Sigmoid colon (tissue), 7 donors: Measurements from ENCODE around the gene NUP205. TPM values are rescaled to one million over a fixed set of nuclear protein-coding genes. Genes with fewer than 3 reads are reported as not detected.

ENCODE experiments used
- DNase-seq: peaks from one replicate; pipeline ENCODE4 v3.0.0-alpha.2; 2019
- H3K27ac ChIP-seq, 4 donors: fragments of 200-600 bp; sonication (generic); one replicate each; pipeline ENCODE4 v1.5.1; 2016 to 2019; ENCODE audit warnings: mild to moderate bottlenecking in 1 of 4
- H3K27me3 ChIP-seq, 3 donors: fragments of 200-600 bp; sonication (generic); one replicate each; pipeline ENCODE4 v1.5.1; 2019; ENCODE audit warnings: mild to moderate bottlenecking in 1 of 3
- H3K36me3 ChIP-seq, 4 donors: fragments of 200-600 bp; sonication (generic); one replicate each; pipeline ENCODE4 v1.5.1; 2016 to 2019
- H3K4me1 ChIP-seq, 4 donors: fragments of 200-600 bp; sonication (generic); one replicate each; pipeline ENCODE4 v1.5.1; 2017 to 2019
- H3K4me3 ChIP-seq, 4 donors: fragments of 200-600 bp; sonication (generic); one replicate each; pipeline ENCODE4 v1.5.1; 2017 to 2019; ENCODE audit warnings: mild to moderate bottlenecking in 2 of 4, moderate library complexity in 1 of 4
- H3K9me3 ChIP-seq, 4 donors: fragments of 200-600 bp in 3 of 4; sonication (generic) in 3 of 4; one replicate each; pipeline versions ENCODE4 v1.5.1 to v1.6.1; 2013 to 2019
- EP300 ChIP-seq, 4 donors: sonication (generic); formaldehyde crosslinking; IDR thresholded peaks; one replicate each; pipeline ENCODE4 v1.6.1; 2017; ENCODE audit warnings: antibody characterized with exemption in 4 of 4
- POLR2A ChIP-seq, 2 donors: fragments of 450-650 bp; IDR thresholded peaks; one replicate each; pipeline ENCODE4 v1.6.1; 2016; ENCODE audit warnings: antibody characterized with exemption in 2 of 2, mild to moderate bottlenecking in 2 of 2, moderate library complexity in 2 of 2
- POLR2AphosphoS5 ChIP-seq, 4 donors: sonication (generic); formaldehyde crosslinking; IDR thresholded peaks; one replicate each; pipeline ENCODE4 v1.6.1; 2017; ENCODE audit warnings: antibody characterized with exemption in 4 of 4
- WGBS, 2 donors: extraction: QIAGEN DNeasy Blood & Tissue Kit; methylation state at CpG; one replicate each; pipeline ENCODE4 v1.1.7; 2013; 5-methylcytosine and 5-hydroxymethylcytosine counted together
- intact Hi-C: fragments of 100-400 bp; cut with DNase I; formaldehyde crosslinking; loops from one replicate; pipeline ENCODE4 v1.15.1; 2023
- polyA plus RNA-seq, 3 donors: library from polyadenylated mRNA; stranded (reverse); fragments of 200-250 nt; gene quantifications; one replicate each; pipeline ENCODE4 v1.2.3, GENCODE V29; 2013
- total RNA-seq, 4 donors: library from RNA; depleted of rRNA; stranded (reverse); fragments of >200 nt; gene quantifications; one replicate each; pipeline ENCODE4 v1.1.0, GENCODE V29; 2016
- TF ChIP-seq, protein P1 (sequence below), 4 experiments: fragments of 450-650 bp in 3 of 4; fragments of 200-600 bp in 1 of 4; IDR thresholded peaks; one replicate each; pipeline ENCODE4 v1.5.1; 2016 to 2019; ENCODE audit warnings: antibody characterized with exemption in 4 of 4, mild to moderate bottlenecking in 3 of 4, moderate library complexity in 2 of 4
- donor health status: healthy with polysubstance abuse.
- donor health status: Bipolar disorder and iron deficiency.
- donor health status: healthy.

The NUP205 gene
- total and polyA plus RNA-seq, 7 donors = 9.5 to 37.5 (median 21.9) TPM

GRCh38 chr7:135684136-135684535 is 126.4 kb downstream of the NUP205 start:
- 74 to 79% methylated on average over 3 of the region's 3 CpGs for WGBS, 2 donors
- intact Hi-C loops = no loop called here
- Histone ChIP-seq H3K27ac (no peak overlapping the region), H3K9me3 (no peaks in the 10 kb centered on the region), H3K36me3 (peaks cover 0 to 15% (median 0%) of the 10 kb centered on the region in 4 donors), H3K4me3 (no peak overlapping the region), H3K27me3 (no peaks in the 10 kb centered on the region), H3K4me1 (peaks cover 0 to 31% (median 22%) of the 10 kb centered on the region in 4 donors)
- TF ChIP-seq EP300 (IDR thresholded peaks at IDR 0.05) = no peak
- TF ChIP-seq, protein P1, sequence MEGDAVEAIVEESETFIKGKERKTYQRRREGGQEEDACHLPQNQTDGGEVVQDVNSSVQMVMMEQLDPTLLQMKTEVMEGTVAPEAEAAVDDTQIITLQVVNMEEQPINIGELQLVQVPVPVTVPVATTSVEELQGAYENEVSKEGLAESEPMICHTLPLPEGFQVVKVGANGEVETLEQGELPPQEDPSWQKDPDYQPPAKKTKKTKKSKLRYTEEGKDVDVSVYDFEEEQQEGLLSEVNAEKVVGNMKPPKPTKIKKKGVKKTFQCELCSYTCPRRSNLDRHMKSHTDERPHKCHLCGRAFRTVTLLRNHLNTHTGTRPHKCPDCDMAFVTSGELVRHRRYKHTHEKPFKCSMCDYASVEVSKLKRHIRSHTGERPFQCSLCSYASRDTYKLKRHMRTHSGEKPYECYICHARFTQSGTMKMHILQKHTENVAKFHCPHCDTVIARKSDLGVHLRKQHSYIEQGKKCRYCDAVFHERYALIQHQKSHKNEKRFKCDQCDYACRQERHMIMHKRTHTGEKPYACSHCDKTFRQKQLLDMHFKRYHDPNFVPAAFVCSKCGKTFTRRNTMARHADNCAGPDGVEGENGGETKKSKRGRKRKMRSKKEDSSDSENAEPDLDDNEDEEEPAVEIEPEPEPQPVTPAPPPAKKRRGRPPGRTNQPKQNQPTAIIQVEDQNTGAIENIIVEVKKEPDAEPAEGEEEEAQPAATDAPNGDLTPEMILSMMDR (IDR thresholded peaks at IDR 0.05) = no peak
- TF ChIP-seq POLR2AphosphoS5 (IDR thresholded peaks at IDR 0.05) = no peak
- TF ChIP-seq POLR2A (IDR thresholded peaks at IDR 0.05) = no peak
- no peak for DNase-seq

DNA sequence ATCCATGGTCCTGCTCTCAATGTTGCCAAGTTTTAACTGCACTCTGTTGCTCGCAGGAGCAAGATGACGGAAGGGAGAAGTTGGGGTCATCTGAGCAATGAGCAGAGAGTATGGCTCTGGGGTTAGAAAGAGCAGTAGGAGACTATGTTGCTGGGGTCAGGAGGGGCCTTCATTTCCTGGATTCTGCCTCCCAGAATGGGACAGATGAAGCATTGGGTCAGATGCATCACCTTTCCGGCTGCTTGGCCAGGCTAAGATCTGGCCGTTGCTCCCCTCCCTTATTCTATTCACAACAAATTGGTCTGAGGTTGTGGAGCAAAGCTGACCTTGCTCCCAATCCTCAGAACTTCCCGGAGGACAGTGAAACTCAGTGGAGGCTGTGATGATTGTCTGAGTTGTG is 127.0 kb downstream of the NUP205 start:
- intact Hi-C loops = no loop called here
- no peak for TF ChIP-seq POLR2A (IDR thresholded peaks at IDR 0.05)
- no peak for TF ChIP-seq EP300 (IDR thresholded peaks at IDR 0.05)
- TF ChIP-seq, protein P1 (IDR thresholded peaks at IDR 0.05) = no peak
- no peak for TF ChIP-seq POLR2AphosphoS5 (IDR thresholded peaks at IDR 0.05)

GRCh38 chr7:135685306-135686084 is 127.8 kb downstream of the NUP205 start:
- H3K36me3 ChIP-seq = peaks cover 0 to 22% (median 0%) of the 10 kb centered on the region in 4 donors
- H3K9me3 ChIP-seq = no peaks in the 10 kb centered on the region
- peaks cover 0 to 28% (median 20%) of the 10 kb centered on the region in 4 donors for H3K4me1 ChIP-seq
- intact Hi-C loops = no loop called here
- H3K27ac ChIP-seq = no peak overlapping the region
- TF ChIP-seq POLR2AphosphoS5 (IDR thresholded peaks at IDR 0.05) (no peak), EP300 (IDR thresholded peaks at IDR 0.05) (no peak), POLR2A (IDR thresholded peaks at IDR 0.05) (no peak)
- TF ChIP-seq, protein P1 (IDR thresholded peaks at IDR 0.05) = no peak
- H3K4me3 ChIP-seq = no peak overlapping the region
- H3K27me3 ChIP-seq = no peaks in the 10 kb centered on the region
- DNase-seq = no peak
- 90 to 94% methylated on average over 9 of the region's 9 CpGs for WGBS, 2 donors

More for the DNA sequence above, 127.0 kb downstream of the NUP205 start:
- peaks cover 0 to 20% (median 0%) of the 10 kb centered on the region in 4 donors for H3K36me3 ChIP-seq
- H3K9me3 ChIP-seq = no peaks in the 10 kb centered on the region
- 92 to 93% methylated on average over 5 of the region's 5 CpGs for WGBS, 2 donors
- H3K27ac ChIP-seq = no peak overlapping the region
- no peaks in the 10 kb centered on the region for H3K27me3 ChIP-seq
- no peak overlapping the region for H3K4me3 ChIP-seq
- peaks cover 0 to 28% (median 20%) of the 10 kb centered on the region in 4 donors for H3K4me1 ChIP-seq
- DNase-seq = no peak

GRCh38 chr7:135687466-135687865 is 129.7 kb downstream of the NUP205 start:
- TF ChIP-seq, protein P1 (IDR thresholded peaks at IDR 0.05) = no peak
- no peak for TF ChIP-seq POLR2AphosphoS5 (IDR thresholded peaks at IDR 0.05)
- no peak for TF ChIP-seq POLR2A (IDR thresholded peaks at IDR 0.05)
- TF ChIP-seq EP300 (IDR thresholded peaks at IDR 0.05) = no peak
- Histone ChIP-seq H3K27ac (no peak overlapping the region), H3K27me3 (no peaks in the 10 kb centered on the region), H3K9me3 (no peaks in the 10 kb centered on the region), H3K4me1 (peaks cover 0 to 15% (median 8%) of the 10 kb centered on the region in 4 donors), H3K4me3 (no peak overlapping the region), H3K36me3 (peaks cover 0 to 34% (median 3%) of the 10 kb centered on the region in 4 donors)
- intact Hi-C loops = no loop called here
- 0% methylated on average over 1 of the region's 1 CpG for WGBS, 2 donors
- no peak for DNase-seq
